ENCODE results near the gene CSHL1. TPM values are rescaled to one million over a fixed set of nuclear protein-coding genes. Genes with fewer than 3 reads are reported as not detected.
"Not testable (repeated sequence)": the region's sequence is repeated elsewhere in the genome, so short reads cannot be mapped to it uniquely, and the experiment has no call there.

CSHL1 gene
- total and polyA plus RNA-seq, 2 experiments from 2014 or later: 0.44 TPM; not detected in 1

- TF ChIP-seq, protein P1, sequence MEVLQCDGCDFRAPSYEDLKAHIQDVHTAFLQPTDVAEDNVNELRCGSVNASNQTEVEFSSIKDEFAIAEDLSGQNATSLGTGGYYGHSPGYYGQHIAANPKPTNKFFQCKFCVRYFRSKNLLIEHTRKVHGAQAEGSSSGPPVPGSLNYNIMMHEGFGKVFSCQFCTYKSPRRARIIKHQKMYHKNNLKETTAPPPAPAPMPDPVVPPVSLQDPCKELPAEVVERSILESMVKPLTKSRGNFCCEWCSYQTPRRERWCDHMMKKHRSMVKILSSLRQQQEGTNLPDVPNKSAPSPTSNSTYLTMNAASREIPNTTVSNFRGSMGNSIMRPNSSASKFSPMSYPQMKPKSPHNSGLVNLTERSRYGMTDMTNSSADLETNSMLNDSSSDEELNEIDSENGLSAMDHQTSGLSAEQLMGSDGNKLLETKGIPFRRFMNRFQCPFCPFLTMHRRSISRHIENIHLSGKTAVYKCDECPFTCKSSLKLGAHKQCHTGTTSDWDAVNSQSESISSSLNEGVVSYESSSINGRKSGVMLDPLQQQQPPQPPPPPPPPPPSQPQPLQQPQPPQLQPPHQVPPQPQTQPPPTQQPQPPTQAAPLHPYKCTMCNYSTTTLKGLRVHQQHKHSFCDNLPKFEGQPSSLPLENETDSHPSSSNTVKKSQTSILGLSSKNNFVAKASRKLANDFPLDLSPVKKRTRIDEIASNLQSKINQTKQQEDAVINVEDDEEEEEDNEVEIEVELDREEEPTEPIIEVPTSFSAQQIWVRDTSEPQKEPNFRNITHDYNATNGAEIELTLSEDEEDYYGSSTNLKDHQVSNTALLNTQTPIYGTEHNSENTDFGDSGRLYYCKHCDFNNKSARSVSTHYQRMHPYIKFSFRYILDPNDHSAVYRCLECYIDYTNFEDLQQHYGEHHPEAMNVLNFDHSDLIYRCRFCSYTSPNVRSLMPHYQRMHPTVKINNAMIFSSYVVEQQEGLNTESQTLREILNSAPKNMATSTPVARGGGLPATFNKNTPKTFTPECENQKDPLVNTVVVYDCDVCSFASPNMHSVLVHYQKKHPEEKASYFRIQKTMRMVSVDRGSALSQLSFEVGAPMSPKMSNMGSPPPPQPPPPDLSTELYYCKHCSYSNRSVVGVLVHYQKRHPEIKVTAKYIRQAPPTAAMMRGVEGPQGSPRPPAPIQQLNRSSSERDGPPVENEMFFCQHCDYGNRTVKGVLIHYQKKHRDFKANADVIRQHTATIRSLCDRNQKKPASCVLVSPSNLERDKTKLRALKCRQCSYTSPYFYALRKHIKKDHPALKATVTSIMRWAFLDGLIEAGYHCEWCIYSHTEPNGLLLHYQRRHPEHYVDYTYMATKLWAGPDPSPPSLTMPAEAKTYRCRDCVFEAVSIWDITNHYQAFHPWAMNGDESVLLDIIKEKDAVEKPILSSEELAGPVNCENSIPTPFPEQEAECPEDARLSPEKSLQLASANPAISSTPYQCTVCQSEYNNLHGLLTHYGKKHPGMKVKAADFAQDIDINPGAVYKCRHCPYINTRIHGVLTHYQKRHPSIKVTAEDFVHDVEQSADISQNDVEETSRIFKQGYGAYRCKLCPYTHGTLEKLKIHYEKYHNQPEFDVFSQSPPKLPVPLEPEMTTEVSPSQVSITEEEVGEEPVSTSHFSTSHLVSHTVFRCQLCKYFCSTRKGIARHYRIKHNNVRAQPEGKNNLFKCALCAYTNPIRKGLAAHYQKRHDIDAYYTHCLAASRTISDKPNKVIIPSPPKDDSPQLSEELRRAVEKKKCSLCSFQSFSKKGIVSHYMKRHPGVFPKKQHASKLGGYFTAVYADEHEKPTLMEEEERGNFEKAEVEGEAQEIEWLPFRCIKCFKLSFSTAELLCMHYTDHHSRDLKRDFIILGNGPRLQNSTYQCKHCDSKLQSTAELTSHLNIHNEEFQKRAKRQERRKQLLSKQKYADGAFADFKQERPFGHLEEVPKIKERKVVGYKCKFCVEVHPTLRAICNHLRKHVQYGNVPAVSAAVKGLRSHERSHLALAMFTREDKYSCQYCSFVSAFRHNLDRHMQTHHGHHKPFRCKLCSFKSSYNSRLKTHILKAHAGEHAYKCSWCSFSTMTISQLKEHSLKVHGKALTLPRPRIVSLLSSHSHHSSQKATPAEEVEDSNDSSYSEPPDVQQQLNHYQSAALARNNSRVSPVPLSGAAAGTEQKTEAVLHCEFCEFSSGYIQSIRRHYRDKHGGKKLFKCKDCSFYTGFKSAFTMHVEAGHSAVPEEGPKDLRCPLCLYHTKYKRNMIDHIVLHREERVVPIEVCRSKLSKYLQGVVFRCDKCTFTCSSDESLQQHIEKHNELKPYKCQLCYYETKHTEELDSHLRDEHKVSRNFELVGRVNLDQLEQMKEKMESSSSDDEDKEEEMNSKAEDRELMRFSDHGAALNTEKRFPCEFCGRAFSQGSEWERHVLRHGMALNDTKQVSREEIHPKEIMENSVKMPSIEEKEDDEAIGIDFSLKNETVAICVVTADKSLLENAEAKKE (CRISPR knock-in tag; IDR thresholded peaks at IDR 0.05): no peak
- TF ChIP-seq ZNF331 (CRISPR knock-in tag; IDR thresholded peaks at IDR 0.05; ENCODE audit: low read depth): no peak
- TF ChIP-seq POLR2AphosphoS5 (IDR thresholded peaks at IDR 0.05; ENCODE audit: low read depth): no peak
- TF ChIP-seq JUNB (IDR thresholded peaks at IDR 0.05; ENCODE audit: unreplicated experiment): no peak
- TF ChIP-seq, protein P2, sequence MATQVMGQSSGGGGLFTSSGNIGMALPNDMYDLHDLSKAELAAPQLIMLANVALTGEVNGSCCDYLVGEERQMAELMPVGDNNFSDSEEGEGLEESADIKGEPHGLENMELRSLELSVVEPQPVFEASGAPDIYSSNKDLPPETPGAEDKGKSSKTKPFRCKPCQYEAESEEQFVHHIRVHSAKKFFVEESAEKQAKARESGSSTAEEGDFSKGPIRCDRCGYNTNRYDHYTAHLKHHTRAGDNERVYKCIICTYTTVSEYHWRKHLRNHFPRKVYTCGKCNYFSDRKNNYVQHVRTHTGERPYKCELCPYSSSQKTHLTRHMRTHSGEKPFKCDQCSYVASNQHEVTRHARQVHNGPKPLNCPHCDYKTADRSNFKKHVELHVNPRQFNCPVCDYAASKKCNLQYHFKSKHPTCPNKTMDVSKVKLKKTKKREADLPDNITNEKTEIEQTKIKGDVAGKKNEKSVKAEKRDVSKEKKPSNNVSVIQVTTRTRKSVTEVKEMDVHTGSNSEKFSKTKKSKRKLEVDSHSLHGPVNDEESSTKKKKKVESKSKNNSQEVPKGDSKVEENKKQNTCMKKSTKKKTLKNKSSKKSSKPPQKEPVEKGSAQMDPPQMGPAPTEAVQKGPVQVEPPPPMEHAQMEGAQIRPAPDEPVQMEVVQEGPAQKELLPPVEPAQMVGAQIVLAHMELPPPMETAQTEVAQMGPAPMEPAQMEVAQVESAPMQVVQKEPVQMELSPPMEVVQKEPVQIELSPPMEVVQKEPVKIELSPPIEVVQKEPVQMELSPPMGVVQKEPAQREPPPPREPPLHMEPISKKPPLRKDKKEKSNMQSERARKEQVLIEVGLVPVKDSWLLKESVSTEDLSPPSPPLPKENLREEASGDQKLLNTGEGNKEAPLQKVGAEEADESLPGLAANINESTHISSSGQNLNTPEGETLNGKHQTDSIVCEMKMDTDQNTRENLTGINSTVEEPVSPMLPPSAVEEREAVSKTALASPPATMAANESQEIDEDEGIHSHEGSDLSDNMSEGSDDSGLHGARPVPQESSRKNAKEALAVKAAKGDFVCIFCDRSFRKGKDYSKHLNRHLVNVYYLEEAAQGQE (IDR thresholded peaks at IDR 0.05; ENCODE audit: unreplicated experiment): no peak
- no peak for TF ChIP-seq STAT1 (IDR thresholded peaks at IDR 0.05; ENCODE audit: unreplicated experiment)
- no peak for TF ChIP-seq NANOG (IDR thresholded peaks at IDR 0.05; ENCODE audit: borderline replicate concordance)
- no peak for TF ChIP-seq ZNF114 (CRISPR knock-in tag; IDR thresholded peaks at IDR 0.05)
- no peak for TF ChIP-seq CREB1 (CRISPR knock-in tag; IDR thresholded peaks at IDR 0.05; ENCODE audit: low read depth)
- TF ChIP-seq EZH2phosphoT487 (IDR thresholded peaks at IDR 0.05; ENCODE audit: unreplicated experiment): no peak
Observed at GRCh38 chr17:63916566-63917185, 5.6 kb upstream of the CSHL1 start (continued).

DNA sequence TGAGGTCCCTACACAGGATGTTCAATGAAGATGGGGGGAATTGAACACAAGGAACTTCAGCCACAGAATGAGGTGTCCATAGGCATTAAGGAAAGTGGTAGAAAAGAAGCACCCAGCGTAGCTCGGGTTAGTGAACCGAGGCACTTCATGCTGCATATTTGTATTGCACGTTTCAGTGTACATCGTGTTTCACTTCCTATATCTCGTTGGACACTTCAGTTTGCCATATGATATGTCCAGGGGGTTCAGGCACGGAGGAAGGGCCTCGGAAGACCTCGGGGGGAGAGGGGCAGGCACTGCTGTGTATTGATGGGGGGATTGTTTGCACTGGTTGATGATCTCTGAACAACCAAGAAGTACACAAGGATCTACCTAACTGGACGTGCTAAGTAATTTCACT, 4.7 kb upstream of the CSHL1 start:
- not testable (repeated sequence) for DNase-seq (ENCODE audit: low spot score)

More for the DNA sequence above, 4.7 kb upstream of the CSHL1 start:
- H3K9me3 Mint-ChIP-seq; H3K36me3 ChIP-seq (ENCODE audit: insufficient read depth); H3K9me2 ChIP-seq (ENCODE audit: insufficient read depth); H2AFZ ChIP-seq; H3F3A ChIP-seq (replicated peaks; ENCODE audit: low read depth); H3K36me3 Mint-ChIP-seq (ENCODE audit: low read depth); H4K20me1 ChIP-seq (replicated peaks; ENCODE audit: insufficient read depth); H3K27me3 ChIP-seq (ENCODE audit: insufficient read depth); H3K27ac Mint-ChIP-seq; H3K4me3 Mint-ChIP-seq; H3K4me2 ChIP-seq; ATAC-seq; H3K4me3 ChIP-seq; H3K79me2 ChIP-seq (replicated peaks; ENCODE audit: insufficient read depth); H3K4me1 ChIP-seq (ENCODE audit: insufficient read depth); H3K27ac ChIP-seq (ENCODE audit: low read depth): not testable (repeated sequence)
- Mint-ChIP-seq H3K4me1 (peaks cover 30% of the 10 kb centered on the region), H3K27me3 (ENCODE audit: insufficient read depth, low read depth, poor library complexity) (peaks cover 25% of the 10 kb centered on the region)
